Epithelial cell of proximal tubule (primary cell): ENCODE measurements around the gene IGF2BP1. TPM values are rescaled to one million over a fixed set of nuclear protein-coding genes. Genes with fewer than 3 reads are reported as not detected.

Source experiments
- DNase-seq: peaks from one replicate; pipeline ENCODE4 v3.0.0-alpha.2; 2011; ENCODE audit warnings: low read depth
- H3K4me3 ChIP-seq: 2 replicates; pipeline ENCODE4 v1.5.1; 2011; ENCODE audit warnings: low read depth, mild to moderate bottlenecking, low read length
- CTCF ChIP-seq: conservative IDR thresholded peaks from 2 replicates; pipeline ENCODE4 v1.5.1; 2012; ENCODE audit warnings: low read depth, mild to moderate bottlenecking, low read length
- total RNA-seq: library from RNA; depleted of rRNA; stranded (reverse); fragments of >200 nt; gene quantifications from 2 replicates; pipeline ENCODE4 v1.2.3, GENCODE V29; 2015

The IGF2BP1 gene
- total RNA-seq, 1 donor from 2014 or later = 9.0 TPM

- TF ChIP-seq CTCF = no peak
- H3K4me3 ChIP-seq = no peak overlapping the region
Measured at GRCh38 chr17:49054342-49055092, 57.3 kb downstream of the IGF2BP1 start.

GRCh38 chr17:49055181-49055927 lies 58.2 kb downstream of the IGF2BP1 start:
- H3K4me3 ChIP-seq = no peak overlapping the region
- no peak for TF ChIP-seq CTCF

More at GRCh38 chr17:49054342-49055092, 57.3 kb downstream of the IGF2BP1 start:
- DNase-seq = no peak

GRCh38 chr17:49061524-49061943 lies 64.3 kb downstream of the IGF2BP1 start:
- DNase-seq = no peak
- no peak for TF ChIP-seq CTCF
- H3K4me3 ChIP-seq = no peak overlapping the region

More at GRCh38 chr17:49055181-49055927, 58.2 kb downstream of the IGF2BP1 start:
- DNase-seq = no peak

- H3K4me3 ChIP-seq = no peak overlapping the region
- DNase-seq = no peak
- no peak for TF ChIP-seq CTCF
Measured at GRCh38 chr17:49063652-49064051, 66.5 kb downstream of the IGF2BP1 start.

GRCh38 chr17:49067163-49067562 lies 70.0 kb downstream of the IGF2BP1 start:
- H3K4me3 ChIP-seq = no peak overlapping the region
- DNase-seq = no peak
- TF ChIP-seq CTCF = no peak

- TF ChIP-seq CTCF = no peak
- no peak for DNase-seq
- no peak overlapping the region for H3K4me3 ChIP-seq
Measured at GRCh38 chr17:49069585-49070273, 72.5 kb downstream of the IGF2BP1 start.
